GM10248 (cell line): ENCODE measurements around the gene TFDP2.

ENCODE experiments used
- CTCF ChIA-PET: fragments of 300-600 bp; sonication (Branson Sonifier 250); formaldehyde crosslinking; extraction: SDS; loops from one replicate; lab custom pipeline; 2021; ENCODE audit warnings: antibody characterized with exemption; lab: Yijun Ruan, JAX
- POLR2A ChIA-PET: fragments of 350-650 bp; sonication (Branson Sonifier 250); formaldehyde crosslinking; extraction: SDS; loops from one replicate; lab custom pipeline; 2020; ENCODE audit warnings: antibody characterized with exemption; lab: Yijun Ruan, JAX
- DNase-seq: peaks from one replicate; pipeline ENCODE4 v3.0.0; 2012; ENCODE audit errors: extremely low spot score
- TF ChIP-seq, protein P1 (sequence below): IDR thresholded peaks from 2 replicates; pipeline ENCODE4 v1.5.1; 2012; ENCODE audit warnings: mild to moderate bottlenecking, low read depth; ENCODE audit errors: extremely low read depth, missing control alignments, control extremely low read depth

The TFDP2 gene

DNA sequence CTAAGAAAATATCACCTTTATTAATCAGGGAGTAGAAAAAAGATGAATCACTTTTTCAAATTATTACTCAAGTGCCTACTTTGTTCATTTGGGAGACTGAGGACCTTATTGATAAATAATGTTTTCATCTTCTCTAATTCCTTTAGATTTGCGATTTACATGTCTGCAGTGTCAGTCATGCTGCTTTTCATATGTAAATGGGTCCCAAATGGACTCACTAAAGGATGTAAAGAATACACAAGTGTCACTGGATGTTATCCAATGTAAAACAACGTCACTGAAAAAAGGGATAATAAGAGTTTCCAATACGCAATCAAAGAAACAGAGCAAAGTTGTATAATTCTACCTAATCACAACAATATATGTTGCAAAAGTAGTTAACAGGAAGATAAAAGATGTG, 84.9 kb downstream of the TFDP2 start:
- POLR2A ChIA-PET, result no interaction called here
- no peak for DNase-seq
- CTCF ChIA-PET, result no interaction called here
- TF ChIP-seq, protein P1, sequence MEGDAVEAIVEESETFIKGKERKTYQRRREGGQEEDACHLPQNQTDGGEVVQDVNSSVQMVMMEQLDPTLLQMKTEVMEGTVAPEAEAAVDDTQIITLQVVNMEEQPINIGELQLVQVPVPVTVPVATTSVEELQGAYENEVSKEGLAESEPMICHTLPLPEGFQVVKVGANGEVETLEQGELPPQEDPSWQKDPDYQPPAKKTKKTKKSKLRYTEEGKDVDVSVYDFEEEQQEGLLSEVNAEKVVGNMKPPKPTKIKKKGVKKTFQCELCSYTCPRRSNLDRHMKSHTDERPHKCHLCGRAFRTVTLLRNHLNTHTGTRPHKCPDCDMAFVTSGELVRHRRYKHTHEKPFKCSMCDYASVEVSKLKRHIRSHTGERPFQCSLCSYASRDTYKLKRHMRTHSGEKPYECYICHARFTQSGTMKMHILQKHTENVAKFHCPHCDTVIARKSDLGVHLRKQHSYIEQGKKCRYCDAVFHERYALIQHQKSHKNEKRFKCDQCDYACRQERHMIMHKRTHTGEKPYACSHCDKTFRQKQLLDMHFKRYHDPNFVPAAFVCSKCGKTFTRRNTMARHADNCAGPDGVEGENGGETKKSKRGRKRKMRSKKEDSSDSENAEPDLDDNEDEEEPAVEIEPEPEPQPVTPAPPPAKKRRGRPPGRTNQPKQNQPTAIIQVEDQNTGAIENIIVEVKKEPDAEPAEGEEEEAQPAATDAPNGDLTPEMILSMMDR, result no peak

DNA sequence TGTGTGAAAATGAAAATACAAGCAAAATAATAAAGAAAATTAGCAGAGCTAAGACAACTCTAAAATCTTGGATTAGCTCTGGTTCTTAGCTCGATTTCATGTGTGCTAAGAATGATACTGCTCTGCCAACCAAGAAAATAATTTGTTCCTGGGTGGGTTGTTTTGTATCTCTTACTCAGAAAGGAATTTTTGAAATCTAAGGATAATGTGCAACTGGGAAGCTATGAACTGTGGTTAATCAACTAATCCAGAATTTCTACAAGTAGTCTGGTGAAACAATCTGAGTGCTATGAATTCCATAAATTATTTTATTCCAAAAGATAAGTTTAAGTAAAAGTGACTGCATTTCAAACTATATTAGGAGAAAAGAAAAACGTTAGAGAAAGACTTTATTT, 92.0 kb downstream of the TFDP2 start:
- DNase-seq, result no peak
- ChIA-PET CTCF (no interaction called here), POLR2A (no interaction called here)
- TF ChIP-seq, protein P1, result no peak

DNA sequence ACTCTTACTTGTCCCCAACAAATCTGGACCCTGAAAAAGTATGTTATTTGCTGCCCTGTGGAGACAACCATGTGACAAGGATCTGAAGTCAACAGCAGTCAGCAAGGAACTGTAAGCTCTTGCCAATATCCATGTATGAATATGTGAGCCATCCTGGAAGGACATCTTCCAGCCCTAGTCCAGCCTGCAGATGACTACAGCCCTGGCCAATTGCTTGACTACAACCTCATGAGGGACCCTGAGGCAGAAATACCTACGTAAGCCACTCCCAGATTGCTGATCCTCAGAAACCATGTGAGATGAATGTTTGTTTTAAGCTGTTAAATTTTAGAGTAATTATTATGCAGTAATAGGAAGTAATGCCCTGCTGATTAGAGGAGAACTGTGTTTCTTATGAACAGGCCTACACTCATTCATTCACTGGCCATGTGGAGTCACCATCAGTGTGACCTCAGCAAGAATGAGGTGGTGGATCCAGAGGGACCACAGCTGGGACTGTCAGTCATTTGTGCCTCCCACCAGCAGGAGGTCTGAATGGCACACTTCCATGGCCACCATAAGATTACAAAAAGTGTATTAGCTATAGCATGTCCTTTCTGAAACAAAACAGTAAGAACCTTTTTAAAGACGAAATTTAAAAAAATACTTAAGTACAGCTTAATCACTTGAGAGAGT, 92.6 kb downstream of the TFDP2 start:
- CTCF ChIA-PET, result no interaction called here
- POLR2A ChIA-PET, result no interaction called here
- no peak for DNase-seq
- TF ChIP-seq, protein P1, result no peak

DNA sequence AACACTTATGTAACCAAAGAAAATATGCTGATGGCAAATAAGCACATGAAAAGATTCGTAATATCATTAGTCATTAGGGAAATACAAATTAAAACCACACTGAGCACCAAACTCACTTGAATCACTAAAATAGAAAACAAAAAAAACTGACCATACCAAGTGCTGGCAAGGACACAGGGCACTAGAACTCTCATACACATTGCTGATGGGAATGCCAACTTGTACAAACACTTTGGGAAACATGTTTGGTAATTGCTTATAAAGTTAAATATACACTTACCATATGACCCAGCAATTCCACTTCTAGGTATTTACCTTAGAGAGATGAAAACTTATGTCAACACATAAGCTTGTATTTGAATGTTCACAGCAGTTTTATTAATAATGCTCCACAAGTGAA, 95.5 kb downstream of the TFDP2 start:
- POLR2A ChIA-PET, result no interaction called here
- CTCF ChIA-PET, result interaction anchor here (1.2 to 1.5 kb wide), 3 partner anchors 16 to 41 kb away, joined by 3 to 4 read pairs (median 3); no protein-coding TSS in a partner anchor
- no peak for DNase-seq
- TF ChIP-seq, protein P1, result no peak

DNA sequence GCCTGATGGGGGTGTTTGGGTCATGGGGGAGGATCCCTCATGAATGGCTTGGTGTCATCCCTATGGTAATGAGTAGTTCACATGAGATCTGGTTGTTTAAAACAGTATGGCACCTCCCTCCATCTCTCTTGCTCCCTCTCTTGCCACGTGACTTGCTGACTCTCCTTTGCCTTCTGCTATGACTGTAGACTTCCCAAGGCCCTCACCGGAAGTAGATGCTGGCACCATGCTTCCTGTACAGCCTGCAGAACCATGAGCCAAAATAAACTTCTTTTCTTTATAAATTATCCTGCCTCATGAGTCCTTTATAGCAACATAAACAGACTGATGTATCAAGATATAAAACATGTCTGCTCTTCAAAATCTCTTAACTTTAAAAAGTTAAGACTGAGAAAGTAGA, 96.1 kb downstream of the TFDP2 start:
- TF ChIP-seq, protein P1, result no peak
- ChIA-PET CTCF (interaction anchor here (1.2 to 1.5 kb wide), 3 partner anchors 8 to 40 kb away, joined by 3 to 5 read pairs (median 4); no protein-coding TSS in a partner anchor), POLR2A (no interaction called here)
- no peak for DNase-seq

DNA sequence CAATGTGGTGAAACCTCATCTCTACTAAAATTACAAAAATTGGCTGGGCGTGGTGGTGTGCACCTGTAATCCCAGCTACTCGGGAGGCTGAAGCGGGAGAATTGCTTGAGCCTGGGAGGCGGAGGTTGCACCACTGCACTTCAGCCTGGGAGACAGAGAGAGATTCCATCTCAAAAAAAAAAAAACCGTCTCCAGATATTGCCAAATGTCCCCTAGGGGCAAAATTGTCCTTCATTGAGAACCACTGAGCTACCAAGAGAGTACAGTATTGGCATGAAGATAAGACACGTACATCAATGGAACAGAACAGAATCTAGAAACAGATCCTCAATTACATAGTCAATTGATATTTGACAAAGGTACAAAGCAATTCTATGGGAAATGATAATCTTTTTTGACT, 98.0 kb downstream of the TFDP2 start:
- DNase-seq, result no peak
- ChIA-PET CTCF (interaction anchor here (1.0 kb wide), 2 partner anchors 10 to 11 kb away, joined by 3 read pairs; no protein-coding TSS in a partner anchor), POLR2A (no interaction called here)
- TF ChIP-seq, protein P1, result no peak
